Cerebellar nuclear complex (tissue), 1 donor: ENCODE data around the gene NOC4L.
"Not testable (repeated sequence)": the region's sequence is repeated elsewhere in the genome, so short reads cannot be mapped to it uniquely, and the experiment has no call there.

Source experiments
- DNase-seq, 2 experiments: peaks; one replicate each; lab custom pipeline; 2025; lab: John Stamatoyannopoulos, UW

The NOC4L gene

GRCh38 chr12:132142679-132143335, 1.4 kb upstream of the NOC4L start:
- no peak for DNase-seq

- DNase-seq = no peak
Measured at GRCh38 chr12:132143336-132144071, 753 bp upstream of the NOC4L start.

GRCh38 chr12:132144810-132145168, 532 bp downstream of the NOC4L start:
- no peak for DNase-seq

- no peak for DNase-seq
Measured at GRCh38 chr12:132145334-132145733, 1.1 kb downstream of the NOC4L start.

GRCh38 chr12:132146098-132146497, 1.8 kb downstream of the NOC4L start:
- DNase-seq = no peak

GRCh38 chr12:132146772-132147422, 2.6 kb downstream of the NOC4L start:
- no peak for DNase-seq

- no peak for DNase-seq
Measured at GRCh38 chr12:132147423-132148367, 3.4 kb downstream of the NOC4L start.

GRCh38 chr12:132148368-132149045, 4.2 kb downstream of the NOC4L start:
- DNase-seq = no peak

GRCh38 chr12:132149526-132149925, 5.3 kb downstream of the NOC4L start:
- DNase-seq = not testable (repeated sequence)

GRCh38 chr12:132150780-132151144, 6.5 kb downstream of the NOC4L start:
- no peak for DNase-seq

- DNase-seq = no peak
Measured at GRCh38 chr12:132151145-132151765, 7.0 kb downstream of the NOC4L start.

GRCh38 chr12:132151766-132152410, 7.6 kb downstream of the NOC4L start:
- no peak for DNase-seq

GRCh38 chr12:132152411-132152821, 8.2 kb downstream of the NOC4L start:
- no peak for DNase-seq

- DNase-seq = no peak
Measured at GRCh38 chr12:132152953-132153352, 8.7 kb downstream of the NOC4L start.

GRCh38 chr12:132153501-132154340, 9.5 kb downstream of the NOC4L start:
- peak in 1 of 2 experiments; percentile 25 for DNase-seq

GRCh38 chr12:132154341-132154761, 10.1 kb downstream of the NOC4L start:
- no peak for DNase-seq

- DNase-seq = no peak
Measured at GRCh38 chr12:132154941-132155770, 10.9 kb downstream of the NOC4L start.

GRCh38 chr12:132155771-132156572, 11.7 kb downstream of the NOC4L start:
- DNase-seq = no peak
